B cell (primary cell): ENCODE data around the gene GBP5. TPM values are rescaled to one million over a fixed set of nuclear protein-coding genes. Genes with fewer than 3 reads are reported as not detected.

Experiments
- ATAC-seq: fragments of 200-7000 bp; cut with Tn5 transposase; one replicate; pipeline ENCODE4 v1.10.0; 2021; ENCODE audit warnings: low read depth, mild to moderate bottlenecking, moderate number of reproducible peaks, moderate library complexity
- CTCF ChIA-PET: fragments of 350-600 bp; sonication (Branson Sonifier 250); formaldehyde crosslinking; loops from one replicate; lab custom pipeline; 2021; ENCODE audit warnings: antibody characterized with exemption, inconsistent platforms; lab: Charles Lee
- POLR2A ChIA-PET: fragments of 350-600 bp; sonication (Branson Sonifier 250); formaldehyde crosslinking; loops from one replicate; lab custom pipeline; 2021; ENCODE audit warnings: antibody characterized with exemption; lab: Charles Lee
- DNase-seq: peaks from one replicate; pipeline ENCODE4 v3.0.0; 2013
- H2AFZ ChIP-seq: 2 replicates; pipeline ENCODE4 v1.6.1; 2012; ENCODE audit warnings: mild to moderate bottlenecking, low read depth, low read length; ENCODE audit not compliant: insufficient read depth, poor library complexity, severe bottlenecking
- H3K27ac ChIP-seq, 2 donors: 1 replicate in 1 of 2; 2 replicates in 1 of 2; pipeline ENCODE4 v1.5.1; 2012 to 2013; ENCODE audit warnings: low read length in 2 of 2, mild to moderate bottlenecking in 2 of 2, moderate library complexity in 1 of 2
- H3K27me3 ChIP-seq, 4 experiments: fragments of 200-600 bp in 1 of 4; sonication (generic) in 1 of 4; replicated peaks in 1 of 4; 1 replicate in 2 of 4; 2 replicates in 2 of 4; pipeline versions ENCODE4 v1.6.1 to v1.7.0; 2013 to 2016; ENCODE audit warnings: low read length in 3 of 4, mild to moderate bottlenecking in 2 of 4, mixed read lengths in 1 of 4, moderate library complexity in 1 of 4; ENCODE audit not compliant: insufficient read depth in 4 of 4, control insufficient read depth in 3 of 4; ENCODE audit errors: control extremely low read depth in 1 of 4
- H3K36me3 ChIP-seq, 2 experiments: replicated peaks in 1 of 2; 1 replicate in 1 of 2; 2 replicates in 1 of 2; pipeline versions ENCODE4 v1.6.1 to v1.7.1; 2013; ENCODE audit warnings: low read length in 1 of 2; ENCODE audit not compliant: insufficient read depth in 2 of 2, control insufficient read depth in 1 of 2; ENCODE audit errors: control extremely low read depth in 1 of 2, extremely low read depth in 1 of 2
- H3K4me1 ChIP-seq, 2 donors: fragments of 200-600 bp in 1 of 2; sonication (generic) in 1 of 2; 1 replicate in 1 of 2; 2 replicates in 1 of 2; pipeline versions ENCODE4 v1.5.1 to v1.6.1; 2013 to 2017; ENCODE audit warnings: low read length in 2 of 2; ENCODE audit not compliant: control insufficient read depth in 2 of 2, insufficient read depth in 2 of 2
- H3K4me2 ChIP-seq: replicated peaks from 2 replicates; pipeline ENCODE3; 2012; ENCODE audit warnings: mild to moderate bottlenecking, low read depth, low read length; ENCODE audit not compliant: poor library complexity, severe bottlenecking
- H3K4me3 ChIP-seq, 5 experiments: fragments of 200-600 bp in 1 of 5; sonication (generic) in 1 of 5; 1 replicate in 3 of 5; 2 replicates in 2 of 5; pipeline versions ENCODE4 v1.5.1 to v1.7.0; 2011 to 2016; ENCODE audit warnings: low read length in 4 of 5, mild to moderate bottlenecking in 4 of 5, low read depth in 2 of 5, control low read depth in 1 of 5, moderate library complexity in 1 of 5; ENCODE audit not compliant: insufficient read depth in 1 of 5; ENCODE audit errors: control extremely low read depth in 1 of 5, extremely low read depth in 1 of 5
- H3K79me2 ChIP-seq: fragments of 200-600 bp; sonication (generic); one replicate; pipeline ENCODE4 v1.6.0; 2016; ENCODE audit warnings: low read length; ENCODE audit not compliant: control insufficient read depth, insufficient read depth
- H3K9ac ChIP-seq: fragments of 200-600 bp; sonication (generic); 2 replicates; pipeline ENCODE4 v1.6.1; 2017; ENCODE audit warnings: mild to moderate bottlenecking, low read length, moderate library complexity
- H3K9me3 ChIP-seq, 3 donors: one replicate each; pipeline versions ENCODE4 v1.6.1 to v1.7.1; 2013; ENCODE audit warnings: low read length in 2 of 3; ENCODE audit not compliant: control insufficient read depth in 2 of 3, insufficient read depth in 1 of 3; ENCODE audit errors: control extremely low read depth in 1 of 3
- H4K20me1 ChIP-seq: 2 replicates; pipeline ENCODE4 v1.6.0; 2012; ENCODE audit warnings: mild to moderate bottlenecking, low read length; ENCODE audit not compliant: insufficient read depth, control insufficient read depth, poor library complexity, severe bottlenecking
- H3K27ac Mint-ChIP-seq: one replicate; pipeline ENCODE4 v1.8.0; 2021; ENCODE audit warnings: mixed read lengths
- H3K27me3 Mint-ChIP-seq: one replicate; pipeline ENCODE4 v1.8.0; 2021; ENCODE audit warnings: mixed read lengths
- H3K4me1 Mint-ChIP-seq: one replicate; pipeline ENCODE4 v1.8.0; 2021; ENCODE audit warnings: mixed read lengths
- H3K4me3 Mint-ChIP-seq: one replicate; pipeline ENCODE4 v1.8.0; 2021; ENCODE audit warnings: mixed read lengths
- H3K9me3 Mint-ChIP-seq: one replicate; pipeline ENCODE4 v1.8.0; 2022; ENCODE audit warnings: mixed read lengths; ENCODE audit not compliant: insufficient read depth
- EZH2 ChIP-seq: IDR thresholded peaks from 2 replicates; pipeline ENCODE4 v1.6.1; 2012; ENCODE audit warnings: borderline replicate concordance, low read depth, mild to moderate bottlenecking, moderate library complexity, low read length; ENCODE audit not compliant: insufficient read depth, poor library complexity, severe bottlenecking
- WGBS: methylation state at CpG from one replicate; pipeline ENCODE4 v1.1.5; 2013; ENCODE audit warnings: missing lambda C conversion rate; ENCODE audit not compliant: insufficient coverage; 5-methylcytosine and 5-hydroxymethylcytosine counted together
- intact Hi-C: fragments of 100-400 bp; cut with micrococcal nuclease; formaldehyde crosslinking; loops from one replicate; pipeline ENCODE4 v1.10.0; 2022
- polyA plus RNA-seq: library from polyadenylated mRNA; depleted of rRNA; stranded (reverse); fragments of >200 nt; gene quantifications from 2 replicates; pipeline ENCODE4 v1.2.3, GENCODE V29; 2012
- total RNA-seq, 2 donors: library from RNA; stranded (reverse); fragments of 120-200 nt in 1 of 2; gene quantifications; 1 replicate in 1 of 2; 2 replicates in 1 of 2; pipeline versions ENCODE4 v1.2.3 to v1.2.4, GENCODE V29; 2013 to 2022
- TF ChIP-seq, protein P1 (sequence below): fragments of 200-600 bp; IDR thresholded peaks from one replicate; pipeline ENCODE4 v1.8.0; 2022; ENCODE audit warnings: antibody characterized with exemption, mild to moderate bottlenecking

Gene GBP5
- total and polyA plus RNA-seq, 2 donors (not counting 1 experiment from before 2014, with no cell fraction given): 17.6 to 25.2 TPM

DNA sequence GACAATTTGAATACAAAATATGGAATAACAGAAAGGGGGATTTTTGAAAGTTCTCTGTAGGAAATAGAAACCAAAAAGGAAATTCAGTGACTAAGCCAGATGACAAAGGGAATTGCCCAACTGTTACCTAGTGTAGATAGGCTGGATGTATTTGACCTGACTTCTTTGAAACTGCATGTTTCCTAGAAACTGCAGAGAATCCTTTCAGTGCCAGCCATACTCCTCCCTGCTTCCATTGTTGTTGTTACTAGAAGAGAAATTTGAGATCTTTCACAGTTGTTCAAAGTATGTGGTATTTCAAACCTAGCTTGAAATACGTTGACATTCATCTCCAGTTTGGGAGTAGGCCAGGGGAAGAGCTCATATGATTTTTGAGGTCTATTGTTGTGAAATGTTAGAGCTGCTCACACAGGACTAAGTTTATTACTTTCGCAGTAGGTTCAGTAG, 1.8 kb upstream of the GBP5 start:
- H4K20me1 ChIP-seq: no peaks in the 10 kb centered on the region
- ATAC-seq: no peak
- intact Hi-C loops: loop anchor here (10.0 kb wide), 1 partner anchor 590 kb away; the partner anchor contains the start of gene PKN2
- no peak for TF ChIP-seq EZH2
- TF ChIP-seq, protein P1, sequence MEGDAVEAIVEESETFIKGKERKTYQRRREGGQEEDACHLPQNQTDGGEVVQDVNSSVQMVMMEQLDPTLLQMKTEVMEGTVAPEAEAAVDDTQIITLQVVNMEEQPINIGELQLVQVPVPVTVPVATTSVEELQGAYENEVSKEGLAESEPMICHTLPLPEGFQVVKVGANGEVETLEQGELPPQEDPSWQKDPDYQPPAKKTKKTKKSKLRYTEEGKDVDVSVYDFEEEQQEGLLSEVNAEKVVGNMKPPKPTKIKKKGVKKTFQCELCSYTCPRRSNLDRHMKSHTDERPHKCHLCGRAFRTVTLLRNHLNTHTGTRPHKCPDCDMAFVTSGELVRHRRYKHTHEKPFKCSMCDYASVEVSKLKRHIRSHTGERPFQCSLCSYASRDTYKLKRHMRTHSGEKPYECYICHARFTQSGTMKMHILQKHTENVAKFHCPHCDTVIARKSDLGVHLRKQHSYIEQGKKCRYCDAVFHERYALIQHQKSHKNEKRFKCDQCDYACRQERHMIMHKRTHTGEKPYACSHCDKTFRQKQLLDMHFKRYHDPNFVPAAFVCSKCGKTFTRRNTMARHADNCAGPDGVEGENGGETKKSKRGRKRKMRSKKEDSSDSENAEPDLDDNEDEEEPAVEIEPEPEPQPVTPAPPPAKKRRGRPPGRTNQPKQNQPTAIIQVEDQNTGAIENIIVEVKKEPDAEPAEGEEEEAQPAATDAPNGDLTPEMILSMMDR: no peak
- no peaks in the 10 kb centered on the region for H3K79me2 ChIP-seq
- peaks cover 30 to 37% of the 10 kb centered on the region in 2 donors for H3K4me1 ChIP-seq
- Mint-ChIP-seq H3K4me3 (peak overlapping the region; percentile 75), H3K9me3 (peaks cover 3% of the 10 kb centered on the region), H3K27ac (peak overlapping the region; percentile 70), H3K4me1 (peaks cover 53% of the 10 kb centered on the region), H3K27me3 (no peaks in the 10 kb centered on the region)
- peak overlapping the region; percentile 37 for H3K4me2 ChIP-seq
- peak overlapping the region; percentile 35 for H2AFZ ChIP-seq
- H3K36me3 ChIP-seq: no peaks in the 10 kb centered on the region
- H3K27ac ChIP-seq: no peak overlapping the region
- peaks cover 0 to 10% (median 2%) of the 10 kb centered on the region in 3 donors for H3K9me3 ChIP-seq
- ChIA-PET CTCF (no interaction called here), POLR2A (interaction anchor here (0.6 kb wide), 1 partner anchor 253 kb away, joined by 3 read pairs; no protein-coding TSS in a partner anchor)
- H3K27me3 ChIP-seq: no peaks in the 10 kb centered on the region
- no peak overlapping the region for H3K9ac ChIP-seq
- 69% methylated on average over 2 of the region's 2 CpGs for WGBS
- no peak for DNase-seq
- peak overlapping the region in 1 of 5 experiments; percentile 18 for H3K4me3 ChIP-seq

DNA sequence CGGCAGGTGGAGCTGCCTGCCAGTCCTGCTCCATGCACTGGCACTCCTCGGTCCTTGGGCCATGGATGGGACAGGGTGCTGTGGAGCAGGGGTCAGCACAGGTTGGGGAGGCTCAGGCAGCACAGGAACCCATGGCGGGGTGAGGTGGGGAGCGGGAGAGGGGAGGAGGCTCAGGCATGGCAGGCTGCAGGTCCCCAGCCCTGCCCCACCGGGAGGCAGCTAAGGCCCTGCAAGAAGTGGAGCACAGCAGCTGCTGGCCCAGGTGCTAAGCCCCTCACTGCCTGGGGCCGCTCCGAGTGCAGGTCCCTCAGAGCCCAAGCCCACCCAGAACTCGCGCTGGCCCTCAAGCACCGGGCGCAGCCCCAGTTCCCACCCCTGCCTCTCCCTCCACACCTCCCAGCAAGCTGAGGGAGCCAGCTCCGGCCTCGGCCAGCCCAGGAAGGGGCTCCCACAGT, 691 bp upstream of the GBP5 start:
- H2AFZ ChIP-seq: no peak overlapping the region
- Mint-ChIP-seq H3K4me3 (peak overlapping the region; percentile 100), H3K4me1 (peaks cover 53% of the 10 kb centered on the region), H3K27ac (no peak overlapping the region), H3K9me3 (peaks cover 3% of the 10 kb centered on the region), H3K27me3 (no peaks in the 10 kb centered on the region)
- no peak overlapping the region for H3K27ac ChIP-seq
- H3K27me3 ChIP-seq: no peaks in the 10 kb centered on the region
- ATAC-seq (no peak), DNase-seq (no peak)
- H3K79me2 ChIP-seq: no peaks in the 10 kb centered on the region
- H3K4me2 ChIP-seq: no peak overlapping the region
- H3K9me3 ChIP-seq: peaks cover 0 to 10% (median 2%) of the 10 kb centered on the region in 3 donors
- TF ChIP-seq, protein P1: no peak
- TF ChIP-seq EZH2: no peak
- H3K4me3 ChIP-seq: peak overlapping the region in 1 of 5 experiments; percentile 57
- ChIA-PET CTCF (interaction anchor here (0.6 kb wide), 1 partner anchor 492 kb away, joined by 3 read pairs; no protein-coding TSS in a partner anchor), POLR2A (interaction anchor here (0.6 kb wide), 1 partner anchor 137 kb away, joined by 4 read pairs; no protein-coding TSS in a partner anchor)
- H3K4me1 ChIP-seq: peaks cover 21 to 26% of the 10 kb centered on the region in 2 donors
- no peaks in the 10 kb centered on the region for H4K20me1 ChIP-seq
- WGBS: 83% methylated on average over 6 of the region's 13 CpGs
- intact Hi-C loops: loop anchor here (2.0 to 10.0 kb wide), 2 partner anchors 75 to 589 kb away; partner anchors contain the start of genes GBP4 and PKN2
- peak overlapping the region; percentile 80 for H3K9ac ChIP-seq
- H3K36me3 ChIP-seq: peaks cover 0 to 5% of the 10 kb centered on the region in 2 experiments
